CD4-positive, alpha-beta T cell treated with Interferon alpha-2 for 1 hour (primary cell): ENCODE results near the gene SPHK2.
A peak's percentile ranks its signal among the peaks of the same experiment; 100 is the strongest.
"Not testable (repeated sequence)": the region's sequence is repeated elsewhere in the genome, so short reads cannot be mapped to it uniquely, and the experiment has no call there.

Experiments
- DNase-seq, 2 donors: peaks; one replicate each; pipeline ENCODE4 v3.0.0-alpha.2; 2020 to 2022

The SPHK2 gene

DNA sequence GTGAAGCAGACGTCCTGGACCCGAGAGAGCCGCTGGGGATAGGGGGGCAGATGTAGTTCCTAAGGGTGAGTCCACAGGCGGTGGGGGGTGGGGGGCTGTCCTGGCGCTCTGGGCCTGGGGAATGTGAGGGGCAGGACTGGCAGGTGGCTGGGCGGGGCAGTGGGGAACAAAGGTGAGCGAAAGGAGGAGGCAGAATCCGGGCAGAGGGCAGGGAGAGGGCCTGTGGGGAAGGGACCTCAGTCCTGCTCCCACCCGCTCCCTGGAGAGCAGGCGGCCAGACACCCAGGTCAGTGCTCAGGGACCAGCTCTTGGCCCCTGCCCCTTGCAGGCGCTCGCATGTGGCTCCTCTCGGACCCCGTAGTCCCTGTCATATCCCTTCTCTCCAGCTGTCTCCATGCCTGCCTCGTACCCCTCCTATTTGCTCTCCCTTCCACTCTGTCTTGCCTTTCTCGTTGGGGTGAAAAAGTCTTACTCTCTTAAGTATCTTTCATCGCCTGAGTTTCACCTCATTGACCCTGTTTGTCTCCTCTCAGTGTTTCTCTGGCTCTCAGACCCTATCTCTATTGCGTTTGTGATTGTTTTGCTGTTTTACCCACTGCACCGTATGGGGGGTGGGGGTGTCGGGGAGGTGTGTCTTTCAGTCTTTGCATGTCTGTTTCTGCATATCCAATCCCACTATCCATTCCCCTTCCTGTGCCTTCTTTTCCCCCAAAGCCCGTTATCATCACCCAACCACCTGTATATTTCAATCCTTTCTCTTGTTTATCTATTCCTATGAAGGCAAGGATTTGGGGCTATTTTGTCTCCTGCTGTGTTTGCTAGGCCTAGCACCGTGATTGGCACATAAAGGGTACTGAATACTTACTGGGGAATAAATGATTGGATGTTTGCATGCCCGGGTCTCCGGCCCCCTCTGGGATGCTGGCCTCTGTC lies 5.8 kb downstream of the SPHK2 start:
- DNase-seq: no peak

DNA sequence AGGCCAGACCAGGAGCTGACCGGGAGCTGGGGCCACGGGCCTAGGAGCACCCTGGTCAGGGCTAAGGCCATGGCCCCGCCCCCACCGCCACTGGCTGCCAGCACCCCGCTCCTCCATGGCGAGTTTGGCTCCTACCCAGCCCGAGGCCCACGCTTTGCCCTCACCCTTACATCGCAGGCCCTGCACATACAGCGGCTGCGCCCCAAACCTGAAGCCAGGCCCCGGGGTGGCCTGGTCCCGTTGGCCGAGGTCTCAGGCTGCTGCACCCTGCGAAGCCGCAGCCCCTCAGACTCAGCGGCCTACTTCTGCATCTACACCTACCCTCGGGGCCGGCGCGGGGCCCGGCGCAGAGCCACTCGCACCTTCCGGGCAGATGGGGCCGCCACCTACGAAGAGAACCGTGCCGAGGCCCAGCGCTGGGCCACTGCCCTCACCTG lies 6.6 kb downstream of the SPHK2 start:
- DNase-seq: no peak

DNA sequence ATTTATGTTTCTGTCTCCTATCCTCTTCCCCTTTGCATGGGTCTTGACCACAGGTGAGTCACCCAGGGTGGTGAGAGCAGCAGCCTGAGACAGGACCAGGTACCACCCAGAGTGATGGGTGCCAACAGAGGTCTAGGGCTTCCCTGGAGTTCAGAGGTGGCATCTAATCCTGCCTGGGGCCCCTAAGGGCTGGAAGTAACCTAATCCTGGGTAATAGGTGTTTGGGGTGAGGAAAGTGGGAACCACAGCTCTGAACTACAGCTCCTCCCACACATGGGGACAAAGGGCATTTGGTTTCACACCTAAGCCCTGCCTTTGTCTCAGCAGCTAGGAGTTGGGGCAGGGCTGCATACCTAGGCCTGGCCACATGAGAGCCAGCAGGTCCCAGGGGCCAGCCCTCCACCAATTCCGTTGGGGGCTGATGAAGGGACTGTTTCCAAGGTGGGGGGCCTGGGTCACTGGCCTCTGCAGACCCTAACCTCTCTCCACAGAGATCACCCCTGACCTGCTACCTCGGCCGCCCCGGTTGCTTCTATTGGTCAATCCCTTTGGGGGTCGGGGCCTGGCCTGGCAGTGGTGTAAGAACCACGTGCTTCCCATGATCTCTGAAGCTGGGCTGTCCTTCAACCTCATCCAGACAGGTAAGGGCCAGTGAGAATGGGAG lies 8.0 kb downstream of the SPHK2 start:
- DNase-seq: no peak

DNA sequence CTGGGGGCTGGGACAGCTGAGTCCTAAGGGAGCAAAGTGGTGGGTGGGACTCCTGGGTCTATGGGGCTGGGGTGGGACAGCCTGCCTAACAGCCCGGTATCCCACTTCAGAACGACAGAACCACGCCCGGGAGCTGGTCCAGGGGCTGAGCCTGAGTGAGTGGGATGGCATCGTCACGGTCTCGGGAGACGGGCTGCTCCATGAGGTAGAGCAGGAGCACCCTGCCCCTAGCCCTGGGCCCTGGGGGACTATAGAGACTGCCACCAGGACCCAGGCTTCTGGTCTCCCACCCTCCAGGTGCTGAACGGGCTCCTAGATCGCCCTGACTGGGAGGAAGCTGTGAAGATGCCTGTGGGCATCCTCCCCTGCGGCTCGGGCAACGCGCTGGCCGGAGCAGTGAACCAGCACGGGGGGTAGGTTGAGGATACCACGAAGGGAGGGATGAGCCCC lies 8.6 kb downstream of the SPHK2 start:
- DNase-seq: no peak

DNA sequence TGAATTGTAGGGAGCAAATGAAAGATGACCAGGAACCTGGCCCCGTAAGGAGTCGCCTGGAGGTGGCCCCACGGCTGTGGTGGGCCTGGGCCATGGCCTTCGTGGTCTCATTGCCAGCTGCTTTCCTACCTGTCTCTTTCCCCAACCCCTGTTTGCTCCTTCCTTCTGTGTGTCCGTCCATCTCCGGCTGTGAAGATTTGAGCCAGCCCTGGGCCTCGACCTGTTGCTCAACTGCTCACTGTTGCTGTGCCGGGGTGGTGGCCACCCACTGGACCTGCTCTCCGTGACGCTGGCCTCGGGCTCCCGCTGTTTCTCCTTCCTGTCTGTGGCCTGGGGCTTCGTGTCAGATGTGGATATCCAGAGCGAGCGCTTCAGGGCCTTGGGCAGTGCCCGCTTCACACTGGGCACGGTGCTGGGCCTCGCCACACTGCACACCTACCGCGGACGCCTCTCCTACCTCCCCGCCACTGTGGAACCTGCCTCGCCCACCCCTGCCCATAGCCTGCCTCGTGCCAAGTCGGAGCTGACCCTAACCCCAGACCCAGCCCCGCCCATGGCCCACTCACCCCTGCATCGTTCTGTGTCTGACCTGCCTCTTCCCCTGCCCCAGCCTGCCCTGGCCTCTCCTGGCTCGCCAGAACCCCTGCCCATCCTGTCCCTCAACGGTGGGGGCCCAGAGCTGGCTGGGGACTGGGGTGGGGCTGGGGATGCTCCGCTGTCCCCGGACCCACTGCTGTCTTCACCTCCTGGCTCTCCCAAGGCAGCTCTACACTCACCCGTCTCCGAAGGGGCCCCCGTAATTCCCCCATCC lies 9.4 kb downstream of the SPHK2 start:
- DNase-seq: no peak

DNA sequence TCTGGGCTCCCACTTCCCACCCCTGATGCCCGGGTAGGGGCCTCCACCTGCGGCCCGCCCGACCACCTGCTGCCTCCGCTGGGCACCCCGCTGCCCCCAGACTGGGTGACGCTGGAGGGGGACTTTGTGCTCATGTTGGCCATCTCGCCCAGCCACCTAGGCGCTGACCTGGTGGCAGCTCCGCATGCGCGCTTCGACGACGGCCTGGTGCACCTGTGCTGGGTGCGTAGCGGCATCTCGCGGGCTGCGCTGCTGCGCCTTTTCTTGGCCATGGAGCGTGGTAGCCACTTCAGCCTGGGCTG lies 9.9 kb downstream of the SPHK2 start:
- DNase-seq: no peak

DNA sequence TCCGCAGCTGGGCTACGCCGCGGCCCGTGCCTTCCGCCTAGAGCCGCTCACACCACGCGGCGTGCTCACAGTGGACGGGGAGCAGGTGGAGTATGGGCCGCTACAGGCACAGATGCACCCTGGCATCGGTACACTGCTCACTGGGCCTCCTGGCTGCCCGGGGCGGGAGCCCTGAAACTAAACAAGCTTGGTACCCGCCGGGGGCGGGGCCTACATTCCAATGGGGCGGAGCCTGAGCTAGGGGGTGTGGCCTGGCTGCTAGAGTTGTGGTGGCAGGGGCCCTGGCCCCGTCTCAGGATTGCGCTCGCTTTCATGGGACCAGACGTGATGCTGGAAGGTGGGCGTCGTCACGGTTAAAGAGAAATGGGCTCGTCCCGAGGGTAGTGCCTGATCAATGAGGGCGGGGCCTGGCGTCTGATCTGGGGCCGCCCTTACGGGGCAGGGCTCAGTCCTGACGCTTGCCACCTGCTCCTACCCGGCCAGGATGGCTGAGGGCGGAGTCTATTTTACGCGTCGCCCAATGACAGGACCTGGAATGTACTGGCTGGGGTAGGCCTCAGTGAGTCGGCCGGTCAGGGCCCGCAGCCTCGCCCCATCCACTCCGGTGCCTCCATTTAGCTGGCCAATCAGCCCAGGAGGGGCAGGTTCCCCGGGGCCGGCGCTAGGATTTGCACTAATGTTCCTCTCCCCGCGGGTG lies 10.4 kb downstream of the SPHK2 start:
- DNase-seq: no peak

DNA sequence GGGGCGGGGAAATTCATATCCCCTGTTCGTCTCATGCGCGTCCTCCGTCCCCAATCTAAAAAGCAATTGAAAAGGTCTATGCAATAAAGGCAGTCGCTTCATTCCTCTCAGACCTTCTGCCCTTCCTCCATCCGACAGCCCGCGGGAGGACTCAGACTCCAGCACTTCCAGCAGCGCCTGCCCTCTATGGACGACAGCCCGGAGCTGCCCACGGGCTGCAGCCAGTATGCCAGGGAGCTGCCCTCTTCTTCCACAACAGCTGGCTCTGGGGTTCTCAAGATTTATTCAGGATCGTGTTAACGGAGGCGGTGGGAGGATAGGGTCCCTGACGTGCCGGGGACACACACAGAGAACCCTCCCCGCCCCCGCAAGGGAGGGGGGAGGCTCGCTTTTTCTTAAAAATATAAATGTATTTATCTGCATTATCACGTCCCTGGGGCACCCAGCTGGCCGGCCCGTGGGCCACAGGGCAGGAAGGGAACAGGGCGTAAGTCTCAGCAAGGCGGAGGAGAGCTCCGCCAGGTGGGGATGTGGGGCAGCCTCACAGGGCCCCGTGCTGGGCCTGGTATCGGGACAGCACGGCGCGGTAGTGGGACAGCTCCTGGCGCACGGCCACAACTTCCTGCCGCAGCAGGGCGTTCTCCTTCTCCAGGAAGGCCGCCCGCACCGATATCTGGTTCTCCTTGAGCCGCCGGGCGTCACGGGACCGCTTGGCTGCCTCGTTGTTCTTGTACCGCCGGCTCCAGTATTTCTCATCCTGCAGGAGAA lies 11.2 kb downstream of the SPHK2 start:
- DNase-seq: no peak

DNA sequence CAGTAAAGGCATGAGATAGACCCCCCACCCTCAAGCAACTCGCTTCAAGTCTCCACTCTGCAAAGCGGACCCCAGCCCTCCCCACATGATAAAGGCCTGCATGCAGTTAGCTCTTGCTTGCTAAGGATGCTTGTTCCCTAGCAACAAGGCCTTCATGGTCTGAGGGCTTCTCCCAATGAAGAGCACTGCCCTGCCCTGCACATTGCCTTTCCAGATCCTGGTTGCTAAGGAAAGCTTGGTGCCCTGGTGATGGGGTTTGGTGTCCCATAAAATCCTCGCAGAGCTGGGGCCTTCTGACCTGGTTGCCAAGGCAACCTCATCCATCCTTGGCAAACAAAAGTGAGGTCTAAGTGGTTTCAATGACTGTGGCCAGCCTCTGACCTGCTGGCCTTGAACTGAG lies 11.9 kb downstream of the SPHK2 start:
- no peak for DNase-seq

DNA sequence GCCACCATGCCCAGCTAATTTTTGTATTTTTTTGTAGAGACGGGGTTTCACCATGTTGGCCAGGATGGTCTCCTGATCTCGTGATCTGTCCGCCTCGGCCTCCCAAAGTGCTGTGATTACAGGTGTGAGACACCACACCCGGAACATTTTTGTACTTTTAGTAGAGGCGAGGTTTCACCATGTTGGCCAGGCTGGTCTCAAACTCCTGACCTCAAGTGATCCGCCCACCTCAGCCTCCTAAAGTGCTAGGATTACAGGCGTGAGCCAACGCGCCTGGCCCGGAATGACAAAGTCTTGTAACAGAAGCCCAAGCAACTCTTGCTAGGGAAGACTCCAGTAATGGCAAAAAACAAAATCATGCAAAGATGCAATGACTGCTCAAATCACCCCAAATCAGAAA lies 13.0 kb downstream of the SPHK2 start:
- not testable (repeated sequence) for DNase-seq

DNA sequence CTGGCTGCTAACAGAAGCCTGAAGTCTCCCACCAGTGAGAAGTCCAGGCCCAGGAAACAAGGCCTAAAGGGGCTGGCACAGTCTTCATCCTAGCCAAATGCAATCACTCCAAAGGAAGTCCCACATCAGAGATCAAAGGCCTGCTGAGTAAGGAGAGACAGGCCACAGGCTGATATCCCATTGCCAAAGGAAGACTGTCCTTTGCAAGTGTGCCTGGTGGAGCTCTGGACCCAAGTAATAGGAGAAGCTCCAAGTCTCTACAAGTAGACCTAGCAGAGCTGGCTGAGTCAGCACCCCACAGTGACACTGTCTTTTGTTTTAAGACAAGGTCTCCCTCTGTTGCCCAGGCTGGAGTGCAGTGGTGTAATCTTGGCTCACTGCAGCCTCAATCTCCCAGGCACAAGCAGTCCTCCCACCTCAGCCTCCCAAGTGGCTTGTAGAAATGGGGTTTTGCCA lies 13.4 kb downstream of the SPHK2 start:
- no peak for DNase-seq

DNA sequence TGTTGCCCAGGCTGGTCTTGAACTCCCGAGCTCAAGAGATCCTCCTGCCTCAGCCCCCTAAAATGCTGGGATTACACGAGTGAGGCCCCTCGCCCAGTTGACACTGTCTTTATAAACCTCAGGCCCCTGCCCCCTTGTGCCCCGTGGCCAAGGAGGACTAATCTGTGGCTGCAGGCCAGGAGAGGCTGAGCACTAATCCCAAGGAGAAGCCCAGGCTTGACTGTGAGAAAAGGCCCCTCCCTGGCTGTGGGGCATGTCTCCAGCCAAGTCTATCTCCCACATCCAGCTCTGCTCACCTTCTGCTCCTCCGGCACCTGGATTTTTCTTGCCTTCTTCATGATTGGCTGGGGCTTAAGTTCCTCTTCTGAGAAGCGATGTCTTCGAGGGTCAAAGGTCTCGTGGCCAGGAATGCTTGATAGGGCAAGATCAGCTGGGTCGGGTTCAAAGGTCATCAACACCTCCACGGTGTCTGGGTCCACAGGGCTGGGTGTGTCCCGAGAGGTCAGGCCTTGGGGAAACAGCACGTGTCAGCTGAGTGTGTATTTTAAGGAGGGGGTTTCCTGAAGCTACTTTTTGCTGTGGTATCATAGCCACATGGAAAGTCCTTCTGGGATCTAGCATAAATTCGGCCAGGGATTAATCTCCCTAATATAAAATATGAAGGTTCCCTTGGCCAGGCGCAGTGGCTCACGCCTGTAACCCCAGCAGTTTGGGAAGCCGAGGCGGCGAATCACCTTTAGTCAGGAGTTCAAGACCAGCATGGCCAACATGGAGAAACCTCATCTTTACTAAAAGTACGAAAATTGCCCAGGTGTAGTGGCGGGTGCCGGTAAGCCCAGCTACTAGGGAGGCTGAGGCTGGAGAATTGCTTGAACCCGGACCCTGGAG lies 14.1 kb downstream of the SPHK2 start:
- DNase-seq: no peak

DNA sequence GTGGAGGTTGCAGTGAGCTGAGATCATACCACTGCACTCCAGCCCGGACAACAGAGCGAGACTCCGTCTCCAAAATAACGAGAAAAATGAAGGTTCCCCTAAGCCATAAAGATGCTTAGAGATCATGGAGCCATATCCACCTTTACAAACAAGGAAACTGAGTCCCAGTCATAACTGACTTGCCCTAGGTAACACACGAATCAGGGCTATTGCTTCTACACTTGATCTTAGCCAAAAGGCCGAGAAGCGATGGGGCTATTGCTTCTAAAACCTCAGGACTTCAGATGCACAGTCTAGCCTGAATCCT lies 14.7 kb downstream of the SPHK2 start:
- no peak for DNase-seq

DNA sequence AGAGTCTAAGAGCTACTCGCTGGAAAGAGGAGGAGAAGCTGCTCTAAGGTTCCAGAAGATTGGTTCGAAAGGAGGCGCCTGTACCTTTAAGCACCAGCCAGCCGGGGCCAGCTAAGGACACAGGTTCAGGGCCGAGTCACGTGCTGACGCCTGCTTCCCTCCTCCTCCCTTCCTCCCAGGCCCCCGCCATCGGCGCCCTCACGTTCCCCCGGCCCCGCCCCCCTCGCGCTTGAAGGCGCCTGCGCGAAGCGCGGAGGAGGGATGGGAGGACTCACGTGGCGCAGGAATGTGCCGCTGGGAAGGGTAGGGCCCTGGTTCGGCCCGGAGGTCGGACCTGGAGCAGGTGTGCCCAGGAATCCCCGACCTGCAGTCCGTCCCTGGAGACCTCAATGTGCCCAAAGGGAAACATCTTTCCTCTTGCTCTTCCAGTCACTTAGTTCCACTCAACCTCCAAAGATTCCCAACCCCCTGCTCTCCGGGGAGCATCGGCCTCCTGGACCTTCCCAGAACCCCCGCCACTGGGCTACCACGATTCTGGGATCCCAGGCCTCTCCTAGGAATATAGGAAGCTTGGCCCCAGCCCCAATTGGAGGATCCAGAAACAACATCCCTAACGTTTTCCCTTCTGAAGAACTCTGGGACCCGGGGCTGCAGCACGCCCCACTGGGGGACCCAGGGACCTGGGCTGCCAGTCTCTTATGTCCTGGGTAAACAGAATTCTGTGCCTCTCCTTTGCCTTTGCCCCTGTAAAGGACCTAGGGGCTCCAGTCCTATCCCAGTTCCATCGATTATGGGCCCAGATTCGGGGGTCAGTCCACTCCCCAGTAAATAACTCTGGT lies 15.3 kb downstream of the SPHK2 start:
- peak; percentile 93 to 94 for DNase-seq

DNA sequence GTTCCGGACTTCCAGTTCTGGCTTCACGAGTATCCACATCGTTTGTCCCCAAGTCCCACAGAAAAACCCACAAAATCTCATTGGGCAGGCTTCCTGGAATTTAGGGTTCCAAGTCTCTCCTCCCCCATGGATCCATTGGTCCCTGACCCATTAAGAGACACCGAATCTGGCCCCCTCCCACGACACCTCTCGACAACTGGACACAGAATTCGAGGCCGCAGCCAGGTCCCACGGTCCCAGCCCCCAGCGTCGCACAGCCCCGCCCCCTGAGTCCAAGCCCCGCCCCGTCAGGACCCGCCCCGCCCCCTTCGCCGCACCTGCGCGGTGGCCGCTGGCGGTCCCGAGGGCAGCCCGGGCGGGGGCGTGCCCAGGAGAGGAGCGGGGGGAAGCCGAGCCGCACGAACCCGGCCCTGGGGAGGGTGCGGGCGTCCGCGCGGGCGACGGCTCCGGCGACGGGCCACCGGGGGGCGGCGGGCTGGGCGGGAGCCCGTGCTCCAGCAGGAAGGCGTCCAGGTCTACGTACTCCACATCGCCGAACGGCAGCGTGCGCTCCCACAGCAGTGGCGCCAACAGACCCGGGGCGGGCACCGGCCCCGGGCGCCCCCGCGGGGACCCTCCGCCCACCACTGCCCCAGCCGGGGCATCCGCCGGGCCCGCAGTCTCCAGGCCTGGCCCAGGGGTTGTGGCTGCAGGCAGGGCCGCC lies 16.1 kb downstream of the SPHK2 start:
- peak; percentile 64 to 78 for DNase-seq

DNA sequence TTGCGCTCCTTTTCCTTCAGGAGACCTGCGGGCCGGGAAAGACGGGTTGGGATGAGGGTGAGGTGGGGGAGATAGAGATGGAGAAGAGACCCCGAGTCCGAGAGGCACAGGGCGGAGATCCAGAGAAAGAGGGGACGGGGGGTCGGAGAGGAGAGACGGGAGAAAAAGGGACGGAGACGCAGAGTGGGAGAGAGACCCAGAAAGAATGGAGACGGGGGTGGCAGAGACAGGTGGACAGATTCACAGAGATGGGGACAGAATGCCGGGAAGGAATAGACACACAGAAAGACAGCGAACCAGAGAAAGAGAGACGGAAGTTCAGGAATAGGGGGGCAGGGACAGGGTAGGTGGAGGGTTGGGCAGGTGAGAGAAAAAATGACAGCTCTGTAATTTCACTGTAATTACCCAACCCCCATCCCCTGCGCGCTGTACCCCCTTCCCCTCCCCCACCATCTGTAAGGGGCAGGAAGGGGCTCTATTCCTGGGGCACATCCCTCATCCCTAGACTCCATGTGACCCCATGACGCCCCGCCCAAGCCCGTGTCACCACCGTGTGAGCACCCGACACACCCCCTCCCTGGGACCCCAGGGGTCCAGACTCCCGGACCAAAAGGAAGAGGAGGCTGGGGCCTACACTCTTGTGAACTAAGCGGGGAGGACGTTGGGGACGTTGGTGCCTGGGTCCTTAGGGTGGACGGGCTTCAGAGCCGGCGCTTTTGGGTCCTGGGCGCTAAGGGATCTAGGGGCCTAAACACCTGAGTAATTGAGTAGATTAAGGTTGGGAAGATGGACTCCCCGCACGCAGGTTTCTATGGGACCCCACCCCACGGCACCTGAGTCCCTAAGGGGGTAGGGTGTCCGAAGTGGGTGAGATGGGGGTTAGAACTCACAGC lies 16.9 kb downstream of the SPHK2 start:
- peak in 1 of 2 donors; percentile 42 for DNase-seq

DNA sequence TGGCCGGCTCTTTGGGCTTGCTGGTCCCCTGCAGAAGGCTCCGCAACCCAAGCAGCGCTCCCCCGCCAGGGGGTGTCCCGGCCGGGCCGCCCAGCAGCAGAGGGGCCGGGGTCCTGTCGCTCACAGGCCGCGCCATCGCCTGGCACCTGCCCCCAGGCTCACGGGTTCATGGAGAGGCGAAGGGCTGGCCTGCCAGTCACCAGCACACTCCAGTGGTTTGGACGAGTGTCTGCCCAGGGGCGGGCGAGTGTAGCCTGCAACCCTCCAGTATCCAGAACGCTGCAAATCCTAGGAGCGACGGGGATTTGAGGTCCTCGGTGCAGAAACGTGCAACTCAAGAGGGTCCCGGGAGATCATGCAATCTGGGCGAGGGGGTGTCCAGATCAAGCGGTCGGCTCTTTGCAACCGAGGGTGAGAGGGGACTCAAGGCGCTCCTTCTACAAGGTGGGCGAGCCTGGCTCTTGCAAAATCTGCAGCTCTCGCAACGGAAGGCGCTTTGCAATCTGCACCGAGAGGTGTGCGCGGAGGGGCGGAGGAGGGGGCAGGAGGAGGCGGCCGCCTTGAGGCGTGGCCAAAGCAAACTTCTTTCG lies 17.6 kb downstream of the SPHK2 start, which contains the start of gene DBP:
Gene DBP, minus strand, starts transcription at position 521 of the 590 bp plus-strand sequence. Its CDS starts 385 bp downstream, at position 136.
- peak in 1 of 2 donors; percentile 33 for DNase-seq

DNA sequence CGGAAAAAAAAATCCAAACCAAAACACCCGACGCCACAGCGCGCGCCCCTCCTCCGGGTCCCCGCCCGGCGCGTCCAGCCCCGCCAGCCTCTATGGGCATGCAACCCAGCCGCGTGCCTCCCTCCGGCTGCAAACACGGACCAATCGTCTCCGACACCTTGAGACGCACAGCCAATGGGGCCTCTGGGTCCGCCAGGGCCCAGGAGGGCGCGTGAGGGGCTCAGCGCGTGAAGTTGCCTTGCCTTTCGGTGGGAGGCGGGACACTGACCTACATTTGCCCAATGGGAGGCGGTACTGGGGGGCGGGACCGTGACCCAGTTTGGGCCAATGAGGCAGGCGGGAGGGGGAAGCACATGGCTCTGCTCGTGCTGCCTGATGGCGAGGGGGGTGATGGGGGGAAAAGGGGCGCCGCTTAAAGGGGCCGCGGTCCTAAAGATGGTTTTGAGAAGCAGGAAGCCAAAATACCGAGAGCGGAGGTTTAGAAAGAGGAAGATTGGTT lies 18.2 kb downstream of the SPHK2 start:
- peak; percentile 100 for DNase-seq
